Measurements from ENCODE around the gene ZNF629. TPM values are rescaled to one million over a fixed set of nuclear protein-coding genes. Genes with fewer than 3 reads are reported as not detected.
A peak's percentile ranks its signal among the peaks of the same experiment; 100 is the strongest.
"Not testable (repeated sequence)": the region's sequence is repeated elsewhere in the genome, so short reads cannot be mapped to it uniquely, and the experiment has no call there.

ZNF629 gene
- total and polyA plus RNA-seq, 2 experiments from 2014 or later, result 7.7 to 15.6 TPM

GRCh38 chr16:30816769-30817168 is 29.8 kb upstream of the ZNF629 start:
- 86% methylated on average over 2 of the region's 2 CpGs for WGBS (ENCODE audit: low lambda C conversion rate, missing lambda C conversion rate)
- no peak overlapping the region for H2AFZ ChIP-seq

GRCh38 chr16:30813821-30814189 is 26.8 kb upstream of the ZNF629 start:
- peak overlapping the region; percentile 78 for H2AFZ ChIP-seq
- H3K4me1 ChIP-seq (ENCODE audit: insufficient read depth), result peaks cover 10% of the 10 kb centered on the region
- no peaks in the 10 kb centered on the region for H4K20me1 ChIP-seq (ENCODE audit: insufficient read depth, poor library complexity, severe bottlenecking)
- no peak overlapping the region for H3K4me3 ChIP-seq
- H3K9me3 ChIP-seq (ENCODE audit: low read depth), result no peaks in the 10 kb centered on the region
- H3K4me2 ChIP-seq, result peak overlapping the region; percentile 75
- no peaks in the 10 kb centered on the region for H3K36me3 ChIP-seq (replicated peaks; ENCODE audit: insufficient read depth, low read depth)
- H3K79me2 ChIP-seq, result no peaks in the 10 kb centered on the region
- H3K27me3 ChIP-seq, result no peaks in the 10 kb centered on the region
- WGBS (ENCODE audit: low lambda C conversion rate, missing lambda C conversion rate), result 91% methylated on average over 3 of the region's 3 CpGs
- peak overlapping the region; percentile 93 for H3K27ac ChIP-seq
- TF ChIP-seq EZH2 (IDR thresholded peaks at IDR 0.05; ENCODE audit: borderline replicate concordance), result no peak
- TF ChIP-seq CTCF (IDR thresholded peaks at IDR 0.05; ENCODE audit: poor library complexity), result no peak
- TF ChIP-seq EZH2phosphoT487 (IDR thresholded peaks at IDR 0.05; ENCODE audit: low read depth, severe bottlenecking, unreplicated experiment), result no peak
- DNase-seq (ENCODE audit: low spot score), result peak; percentile 21
- H3K9me2 ChIP-seq (replicated peaks; ENCODE audit: insufficient read depth), result no peaks in the 10 kb centered on the region

More at GRCh38 chr16:30816769-30817168, 29.8 kb upstream of the ZNF629 start:
- Histone ChIP-seq H3K4me1 (ENCODE audit: insufficient read depth) (peaks cover 10% of the 10 kb centered on the region), H3K4me2 (no peak overlapping the region), H4K20me1 (ENCODE audit: insufficient read depth, poor library complexity, severe bottlenecking) (no peaks in the 10 kb centered on the region), H3K79me2 (no peaks in the 10 kb centered on the region), H3K36me3 (replicated peaks; ENCODE audit: insufficient read depth, low read depth) (no peaks in the 10 kb centered on the region), H3K27ac (no peak overlapping the region), H3K9me2 (replicated peaks; ENCODE audit: insufficient read depth) (no peaks in the 10 kb centered on the region), H3K27me3 (no peaks in the 10 kb centered on the region), H3K9me3 (ENCODE audit: low read depth) (no peaks in the 10 kb centered on the region), H3K4me3 (no peak overlapping the region)
- TF ChIP-seq EZH2phosphoT487 (IDR thresholded peaks at IDR 0.05; ENCODE audit: low read depth, severe bottlenecking, unreplicated experiment), result no peak
- TF ChIP-seq CTCF (IDR thresholded peaks at IDR 0.05; ENCODE audit: poor library complexity), result no peak
- no peak for DNase-seq (ENCODE audit: low spot score)

- 70% methylated on average over 5 of the region's 5 CpGs for WGBS (ENCODE audit: low lambda C conversion rate, missing lambda C conversion rate)
- H3K4me2 ChIP-seq; DNase-seq (ENCODE audit: low spot score); H2AFZ ChIP-seq; H3K27me3 ChIP-seq; H3K27ac ChIP-seq; H4K20me1 ChIP-seq (ENCODE audit: insufficient read depth, poor library complexity, severe bottlenecking); H3K9me2 ChIP-seq (replicated peaks; ENCODE audit: insufficient read depth); H3K4me3 ChIP-seq; H3K36me3 ChIP-seq (replicated peaks; ENCODE audit: insufficient read depth, low read depth); H3K79me2 ChIP-seq; H3K9me3 ChIP-seq (ENCODE audit: low read depth): not testable (repeated sequence)
- peaks cover 14% of the 10 kb centered on the region for H3K4me1 ChIP-seq (ENCODE audit: insufficient read depth)
Measured at GRCh38 chr16:30809675-30810074, 22.7 kb upstream of the ZNF629 start.

GRCh38 chr16:30808890-30809426 is 22.0 kb upstream of the ZNF629 start:
- H2AFZ ChIP-seq; H3K27me3 ChIP-seq; H3K9me2 ChIP-seq (replicated peaks; ENCODE audit: insufficient read depth): not testable (repeated sequence)

More at GRCh38 chr16:30808890-30809426, 22.0 kb upstream of the ZNF629 start:
- H3K27ac ChIP-seq; H3K79me2 ChIP-seq; H3K9me3 ChIP-seq (ENCODE audit: low read depth); H4K20me1 ChIP-seq (ENCODE audit: insufficient read depth, poor library complexity, severe bottlenecking); H3K4me3 ChIP-seq; H3K36me3 ChIP-seq (replicated peaks; ENCODE audit: insufficient read depth, low read depth); DNase-seq (ENCODE audit: low spot score); H3K4me2 ChIP-seq: not testable (repeated sequence)
- WGBS (ENCODE audit: low lambda C conversion rate, missing lambda C conversion rate), result 57% methylated on average over 5 of the region's 5 CpGs
- peaks cover 12% of the 10 kb centered on the region for H3K4me1 ChIP-seq (ENCODE audit: insufficient read depth)
